Astrocyte (in vitro differentiated cells and primary cell): ENCODE measurements around the gene GPR158. TPM values are rescaled to one million over a fixed set of nuclear protein-coding genes. Genes with fewer than 3 reads are reported as not detected.

ENCODE experiments used
- DNase-seq: peaks from one replicate; pipeline ENCODE4 v3.0.0-alpha.2; 2010; ENCODE audit warnings: low read depth
- FAIRE-seq: peaks from 2 replicates; lab custom pipeline; 2011; peaks lifted over from hg19 to GRCh38; lab: Jason Lieb, UNC
- H2AFZ ChIP-seq: 2 replicates; pipeline ENCODE4 v1.6.0; 2012; ENCODE audit warnings: low read depth, low read length, inconsistent platforms
- H3K27ac ChIP-seq: 2 replicates; pipeline ENCODE4 v1.5.1; 2011; ENCODE audit warnings: low read depth, low read length, inconsistent platforms
- H3K27me3 ChIP-seq: 2 replicates; pipeline ENCODE4 v1.6.0; 2011; ENCODE audit warnings: low read length, inconsistent platforms; ENCODE audit not compliant: insufficient read depth
- H3K36me3 ChIP-seq: 2 replicates; pipeline ENCODE4 v1.5.1; 2011; ENCODE audit warnings: low read length, inconsistent platforms; ENCODE audit not compliant: insufficient read depth
- H3K4me1 ChIP-seq: 2 replicates; pipeline ENCODE4 v1.5.1; 2011; ENCODE audit warnings: low read length, inconsistent platforms; ENCODE audit not compliant: insufficient read depth
- H3K4me2 ChIP-seq: 2 replicates; pipeline ENCODE4 v1.6.0; 2012; ENCODE audit warnings: low read length, inconsistent platforms
- H3K4me3 ChIP-seq: 2 replicates; pipeline ENCODE4 v1.5.1; 2011; ENCODE audit warnings: low read depth, mild to moderate bottlenecking, low read length, inconsistent platforms; ENCODE audit not compliant: insufficient read depth
- H3K79me2 ChIP-seq: 2 replicates; pipeline ENCODE4 v1.6.0; 2012; ENCODE audit warnings: mild to moderate bottlenecking, low read length, inconsistent platforms; ENCODE audit not compliant: insufficient read depth
- H3K9ac ChIP-seq: 2 replicates; pipeline ENCODE4 v1.6.0; 2012; ENCODE audit warnings: mild to moderate bottlenecking, low read length, inconsistent platforms
- H3K9me3 ChIP-seq: 2 replicates; pipeline ENCODE4 v1.5.1; 2012; ENCODE audit warnings: low read depth, mild to moderate bottlenecking, low read length, inconsistent platforms; ENCODE audit not compliant: insufficient read depth
- H4K20me1 ChIP-seq: 2 replicates; pipeline ENCODE4 v1.6.0; 2012; ENCODE audit warnings: low read length, inconsistent platforms; ENCODE audit not compliant: insufficient read depth
- H3K27ac Mint-ChIP-seq: one replicate; pipeline ENCODE4 v1.8.0; 2021; ENCODE audit warnings: mild to moderate bottlenecking, mixed read lengths; ENCODE audit not compliant: unreplicated experiment
- H3K27me3 Mint-ChIP-seq: one replicate; pipeline ENCODE4 v1.8.0; 2021; ENCODE audit warnings: low read depth, mixed read lengths; ENCODE audit not compliant: unreplicated experiment
- H3K36me3 Mint-ChIP-seq: one replicate; pipeline ENCODE4 v1.8.0; 2021; ENCODE audit warnings: low read depth, mixed read lengths; ENCODE audit not compliant: unreplicated experiment
- H3K4me1 Mint-ChIP-seq: one replicate; pipeline ENCODE4 v1.8.0; 2021; ENCODE audit warnings: low read depth, mixed read lengths; ENCODE audit not compliant: unreplicated experiment
- H3K4me3 Mint-ChIP-seq: one replicate; pipeline ENCODE4 v1.8.0; 2021; ENCODE audit warnings: mild to moderate bottlenecking, moderate library complexity, mixed read lengths; ENCODE audit not compliant: unreplicated experiment
- H3K9me3 Mint-ChIP-seq: one replicate; pipeline ENCODE4 v1.8.0; 2021; ENCODE audit warnings: mild to moderate bottlenecking, mixed read lengths; ENCODE audit not compliant: unreplicated experiment
- EZH2 ChIP-seq: IDR thresholded peaks from 2 replicates; pipeline ENCODE4 v1.6.1; 2012; ENCODE audit warnings: mild to moderate bottlenecking, low read length, inconsistent platforms; ENCODE audit not compliant: insufficient read depth
- total RNA-seq: library from RNA; stranded (reverse); gene quantifications from 2 replicates; pipeline ENCODE4 v1.2.1, GENCODE V29; 2021
- TF ChIP-seq, protein P1 (sequence below): IDR thresholded peaks from 2 replicates; pipeline ENCODE4 v1.5.1; 2011; ENCODE audit warnings: low read depth, mild to moderate bottlenecking, inconsistent platforms, low read length, moderate library complexity; ENCODE audit not compliant: insufficient read depth

Gene GPR158
- total RNA-seq, 1 donor from 2014 or later = 0.27 TPM

DNA sequence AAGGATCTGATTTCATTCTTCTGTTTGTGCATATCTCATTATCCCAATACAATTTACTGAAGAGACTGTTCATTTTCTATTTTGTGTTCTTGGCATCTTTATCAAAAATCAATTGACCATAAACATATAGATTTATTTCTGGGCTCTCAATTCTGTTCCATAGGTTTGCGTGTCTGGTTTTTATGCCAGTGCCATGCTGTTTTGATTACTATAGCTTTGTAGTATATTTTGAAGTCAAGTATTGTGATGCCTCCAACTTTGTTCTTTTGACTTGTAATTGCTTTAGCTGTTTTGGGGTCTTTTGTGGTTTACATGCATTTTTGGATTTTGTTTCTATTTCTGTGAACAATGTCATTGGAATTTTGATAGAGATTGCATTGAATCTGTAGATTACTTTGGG, 278.8 kb downstream of the GPR158 start:
- H3K27me3 Mint-ChIP-seq = no peaks in the 10 kb centered on the region
- H3K27ac ChIP-seq = no peak overlapping the region
- no peaks in the 10 kb centered on the region for H4K20me1 ChIP-seq
- no peak overlapping the region for H3K27ac Mint-ChIP-seq
- H2AFZ ChIP-seq = no peak overlapping the region
- H3K36me3 ChIP-seq = no peaks in the 10 kb centered on the region
- no peak for DNase-seq
- H3K4me1 ChIP-seq = no peaks in the 10 kb centered on the region
- no peak overlapping the region for H3K4me3 Mint-ChIP-seq
- H3K9me3 ChIP-seq = no peaks in the 10 kb centered on the region
- no peak overlapping the region for H3K9ac ChIP-seq
- peaks cover 1% of the 10 kb centered on the region for H3K36me3 Mint-ChIP-seq
- H3K4me1 Mint-ChIP-seq = peaks cover 3% of the 10 kb centered on the region
- FAIRE-seq = no peak
- H3K9me3 Mint-ChIP-seq = no peaks in the 10 kb centered on the region
- H3K27me3 ChIP-seq = no peaks in the 10 kb centered on the region
- no peaks in the 10 kb centered on the region for H3K79me2 ChIP-seq
- H3K4me2 ChIP-seq = no peak overlapping the region
- no peak overlapping the region for H3K4me3 ChIP-seq
- TF ChIP-seq, protein P1, sequence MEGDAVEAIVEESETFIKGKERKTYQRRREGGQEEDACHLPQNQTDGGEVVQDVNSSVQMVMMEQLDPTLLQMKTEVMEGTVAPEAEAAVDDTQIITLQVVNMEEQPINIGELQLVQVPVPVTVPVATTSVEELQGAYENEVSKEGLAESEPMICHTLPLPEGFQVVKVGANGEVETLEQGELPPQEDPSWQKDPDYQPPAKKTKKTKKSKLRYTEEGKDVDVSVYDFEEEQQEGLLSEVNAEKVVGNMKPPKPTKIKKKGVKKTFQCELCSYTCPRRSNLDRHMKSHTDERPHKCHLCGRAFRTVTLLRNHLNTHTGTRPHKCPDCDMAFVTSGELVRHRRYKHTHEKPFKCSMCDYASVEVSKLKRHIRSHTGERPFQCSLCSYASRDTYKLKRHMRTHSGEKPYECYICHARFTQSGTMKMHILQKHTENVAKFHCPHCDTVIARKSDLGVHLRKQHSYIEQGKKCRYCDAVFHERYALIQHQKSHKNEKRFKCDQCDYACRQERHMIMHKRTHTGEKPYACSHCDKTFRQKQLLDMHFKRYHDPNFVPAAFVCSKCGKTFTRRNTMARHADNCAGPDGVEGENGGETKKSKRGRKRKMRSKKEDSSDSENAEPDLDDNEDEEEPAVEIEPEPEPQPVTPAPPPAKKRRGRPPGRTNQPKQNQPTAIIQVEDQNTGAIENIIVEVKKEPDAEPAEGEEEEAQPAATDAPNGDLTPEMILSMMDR = no peak
- no peak for TF ChIP-seq EZH2

DNA sequence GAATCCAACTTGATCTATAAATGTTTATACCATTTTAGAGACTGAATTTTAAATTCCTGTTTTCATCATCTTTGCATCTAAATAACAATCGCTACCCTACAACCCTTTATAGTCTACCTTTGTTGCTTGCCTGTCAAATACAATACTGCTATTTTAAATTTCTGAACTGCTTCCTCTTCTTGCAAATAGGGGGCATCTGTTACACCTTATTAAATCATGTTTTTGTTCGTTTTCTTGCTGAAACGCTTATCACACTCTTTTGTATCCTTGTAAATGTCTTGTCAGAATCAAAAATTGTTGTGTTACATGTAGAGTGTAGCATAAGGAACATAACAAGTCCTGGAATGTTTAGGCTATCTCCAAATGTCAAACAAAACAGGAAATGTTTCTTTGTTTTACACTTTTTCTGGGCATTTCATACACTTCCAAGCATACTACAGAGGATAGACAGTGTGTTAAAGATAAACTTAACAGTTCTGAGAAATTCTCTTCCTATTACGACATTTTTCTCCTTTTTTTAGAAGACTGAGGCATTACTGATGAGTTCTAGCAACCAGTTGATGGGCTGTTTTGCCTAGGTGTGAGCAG, 281.3 kb downstream of the GPR158 start:
- H3K4me1 ChIP-seq = no peaks in the 10 kb centered on the region
- H3K4me3 Mint-ChIP-seq = no peak overlapping the region
- H3K27me3 ChIP-seq = no peaks in the 10 kb centered on the region
- H4K20me1 ChIP-seq = no peaks in the 10 kb centered on the region
- H3K36me3 Mint-ChIP-seq = no peaks in the 10 kb centered on the region
- H3K36me3 ChIP-seq = no peaks in the 10 kb centered on the region
- H3K4me2 ChIP-seq = no peak overlapping the region
- no peak overlapping the region for H3K9ac ChIP-seq
- DNase-seq (no peak), FAIRE-seq (no peak)
- no peak overlapping the region for H3K4me3 ChIP-seq
- H3K9me3 ChIP-seq = no peaks in the 10 kb centered on the region
- H3K79me2 ChIP-seq = no peaks in the 10 kb centered on the region
- H3K9me3 Mint-ChIP-seq = no peaks in the 10 kb centered on the region
- H3K27me3 Mint-ChIP-seq = no peaks in the 10 kb centered on the region
- TF ChIP-seq, protein P1 = no peak
- no peak for TF ChIP-seq EZH2
- H3K4me1 Mint-ChIP-seq = peaks cover 3% of the 10 kb centered on the region
- no peak overlapping the region for H3K27ac ChIP-seq
- no peak overlapping the region for H3K27ac Mint-ChIP-seq
- H2AFZ ChIP-seq = no peak overlapping the region

DNA sequence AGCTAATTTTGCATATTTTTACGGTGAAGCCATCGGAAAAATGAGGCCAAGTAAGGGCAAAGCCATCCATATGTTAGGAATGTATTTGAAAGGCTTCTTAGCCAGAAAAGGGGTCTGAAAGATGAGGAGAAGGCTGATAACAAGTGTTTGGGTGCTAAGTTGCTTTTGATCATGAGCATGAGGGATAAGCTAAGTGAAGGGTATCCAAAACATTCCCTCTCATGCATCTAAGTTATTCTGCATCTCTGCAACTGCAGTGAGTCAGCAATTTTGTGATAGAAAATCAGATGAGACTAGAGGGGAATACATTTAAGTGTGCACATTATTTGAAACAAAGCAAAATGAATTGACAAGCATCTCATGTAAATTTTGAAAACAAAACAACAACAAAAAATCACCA, 282.8 kb downstream of the GPR158 start:
- H3K4me3 Mint-ChIP-seq = no peak overlapping the region
- H3K79me2 ChIP-seq = no peaks in the 10 kb centered on the region
- no peaks in the 10 kb centered on the region for H3K4me1 ChIP-seq
- no peak overlapping the region for H3K27ac ChIP-seq
- H3K9me3 ChIP-seq = no peaks in the 10 kb centered on the region
- DNase-seq (no peak), FAIRE-seq (no peak)
- H3K36me3 ChIP-seq = no peaks in the 10 kb centered on the region
- H2AFZ ChIP-seq = no peak overlapping the region
- H3K4me1 Mint-ChIP-seq = peaks cover 3% of the 10 kb centered on the region
- H3K27ac Mint-ChIP-seq = no peak overlapping the region
- TF ChIP-seq, protein P1 = no peak
- TF ChIP-seq EZH2 = no peak
- no peaks in the 10 kb centered on the region for H3K27me3 ChIP-seq
- H3K4me2 ChIP-seq = no peak overlapping the region
- H4K20me1 ChIP-seq = no peaks in the 10 kb centered on the region
- H3K27me3 Mint-ChIP-seq = no peaks in the 10 kb centered on the region
- H3K9me3 Mint-ChIP-seq = peaks cover 3% of the 10 kb centered on the region
- no peak overlapping the region for H3K9ac ChIP-seq
- no peaks in the 10 kb centered on the region for H3K36me3 Mint-ChIP-seq
- no peak overlapping the region for H3K4me3 ChIP-seq
